ENCODE measurements around the gene DMTF1.

GRCh38 chr7:87170828-87171227, 18.6 kb downstream of the DMTF1 start:
- TF ChIP-seq POLR2A (IDR thresholded peaks at IDR 0.05) (no peak), CTCF (IDR thresholded peaks at IDR 0.05 in 8 of 11, conservative IDR thresholded peaks at IDR 0.05 in 3 of 11) (no peak), POLR2AphosphoS5 (IDR thresholded peaks at IDR 0.05) (no peak)
